Thoracic aorta endothelial cell (primary cell): ENCODE measurements around the gene DSG4. TPM values are rescaled to one million over a fixed set of nuclear protein-coding genes. Genes with fewer than 3 reads are reported as not detected.

Experiments
- small RNA-seq: library from RNA; depleted of rRNA; stranded (forward); fragments of <200 nt; gene quantifications from one replicate; pipeline ENCODE3, GENCODE V24; 2012
- total RNA-seq: library from RNA; depleted of rRNA; stranded (reverse); fragments of >200 nt; gene quantifications from 2 replicates; pipeline ENCODE4 v1.2.3, GENCODE V29; 2012

The DSG4 gene
- total RNA-seq, result not detected in 2 replicates

GRCh38 chr18:31376477-31376876 is at the start of gene DSG4:
DSG4 (plus strand) TSS chr18:31376777; CDS start chr18:31376912, 135 bp downstream.

GRCh38 chr18:31447530-31448191 is 71.1 kb downstream of the DSG4 start, which contains the start of gene DSG3:
DSG3 (plus strand) TSS chr18:31447741; CDS start chr18:31447878, 137 bp downstream.

Small RNA genes lying within 50 kb of the gene (small RNA-seq; reads per million reads assigned to genes)
- gene RF00019 (not detected), gene RNU6-167P (not detected)

Other genes starting within 250 kb of the DSG4 start
- not detected in 2 replicates for gene DSC1, start 213.9 kb upstream of the DSG4 start, total RNA-seq
- not detected in 2 replicates for gene DSG1, start 58.6 kb upstream of the DSG4 start, total RNA-seq
- under 0.01 TPM in 1 of 2 replicates, not detected in the other for gene DSG3, start 71.0 kb downstream of the DSG4 start, total RNA-seq
- gene DSG2, start 121.4 kb downstream of the DSG4 start, total RNA-seq, result 0.07 TPM in 1 of 2 replicates, not detected in the other
- not detected in 2 replicates for gene TTR, start 215.1 kb downstream of the DSG4 start, total RNA-seq